ENCODE data around the gene DCXR.

Gene DCXR

DNA sequence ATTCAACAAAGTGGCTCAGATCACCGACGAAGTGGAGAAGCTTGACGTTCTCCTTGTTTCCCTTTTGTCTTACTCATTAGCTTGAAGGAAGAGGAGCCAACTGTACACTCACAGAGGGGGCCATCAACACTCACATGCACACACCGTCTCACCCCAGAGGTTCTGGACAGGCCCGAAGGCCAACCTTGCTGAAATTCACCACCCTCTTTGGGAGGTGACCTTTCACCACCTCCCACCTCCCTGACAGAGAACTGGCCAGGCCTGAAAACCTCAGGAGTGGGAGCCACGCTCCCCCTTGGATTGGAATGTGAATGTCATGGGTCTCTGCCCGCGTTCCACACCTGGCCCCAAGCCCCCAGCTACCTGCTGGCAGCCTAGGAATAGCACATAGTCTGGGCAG lies 2.0 kb downstream of the DCXR start:
- no peak for TF ChIP-seq MAX (IDR thresholded peaks at IDR 0.05; ENCODE audit: low read depth, low read length)
- TF ChIP-seq POLR2A (IDR thresholded peaks at IDR 0.05; ENCODE audit: extremely low read depth, insufficient read length), result no peak
- TF ChIP-seq CTCF (IDR thresholded peaks at IDR 0.05; ENCODE audit: low read depth, low read length), result no peak
- no peak for TF ChIP-seq MYC (IDR thresholded peaks at IDR 0.05; ENCODE audit: low read depth, low read length)
- H3K4me3 ChIP-seq (ENCODE audit: low read depth, low read length), result no peak overlapping the region

GRCh38 chr17:82034371-82035011 lies 3.0 kb downstream of the DCXR start:
- no peak for DNase-seq (ENCODE audit: low read depth)
- TF ChIP-seq MYC (IDR thresholded peaks at IDR 0.05; ENCODE audit: low read depth, low read length) (no peak), POLR2A (IDR thresholded peaks at IDR 0.05; ENCODE audit: extremely low read depth, insufficient read length) (no peak)
- H3K4me3 ChIP-seq (ENCODE audit: low read depth, low read length), result no peak overlapping the region

More for the DNA sequence above, 2.0 kb downstream of the DCXR start:
- no peak for DNase-seq (ENCODE audit: low read depth)

DNA sequence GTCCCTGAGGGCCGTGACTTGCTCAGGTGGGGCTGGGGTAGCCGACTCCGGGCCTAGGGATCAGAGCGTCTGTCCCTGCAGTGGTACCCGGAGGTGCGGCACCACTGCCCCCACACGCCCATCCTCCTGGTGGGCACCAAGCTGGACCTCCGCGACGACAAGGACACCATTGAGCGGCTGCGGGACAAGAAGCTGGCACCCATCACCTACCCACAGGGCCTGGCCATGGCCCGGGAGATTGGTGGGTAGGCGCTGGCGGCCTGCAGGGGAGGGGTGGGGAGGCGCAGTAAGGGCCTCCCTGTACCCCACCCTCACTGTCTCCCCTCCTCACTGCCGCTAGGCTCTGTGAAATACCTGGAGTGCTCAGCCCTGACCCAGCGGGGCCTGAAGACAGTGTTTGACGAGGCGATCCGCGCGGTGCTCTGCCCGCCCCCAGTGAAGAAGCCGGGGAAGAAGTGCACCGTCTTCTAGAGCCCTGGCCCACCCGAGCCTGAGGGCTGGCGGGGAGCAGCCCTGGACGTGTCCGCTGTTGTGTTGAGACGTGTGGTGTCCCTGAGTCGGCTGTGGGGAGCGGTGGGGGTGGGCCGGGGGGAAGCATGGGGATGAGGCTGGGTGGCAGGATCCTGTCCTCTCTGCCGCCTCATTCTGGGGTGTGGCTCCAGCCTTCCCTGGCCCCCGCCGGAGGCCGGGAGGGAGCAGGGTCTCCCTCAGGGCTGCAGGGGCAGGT lies 4.0 kb downstream of the DCXR start:
- no peak overlapping the region for H3K4me3 ChIP-seq (ENCODE audit: low read depth, low read length)
- no peak for DNase-seq (ENCODE audit: low read depth)
- TF ChIP-seq POLR2A (IDR thresholded peaks at IDR 0.05; ENCODE audit: extremely low read depth, insufficient read length) (no peak), MAX (IDR thresholded peaks at IDR 0.05; ENCODE audit: low read depth, low read length) (no peak), CTCF (IDR thresholded peaks at IDR 0.05; ENCODE audit: low read depth, low read length) (no peak), MYC (IDR thresholded peaks at IDR 0.05; ENCODE audit: low read depth, low read length) (no peak)

DNA sequence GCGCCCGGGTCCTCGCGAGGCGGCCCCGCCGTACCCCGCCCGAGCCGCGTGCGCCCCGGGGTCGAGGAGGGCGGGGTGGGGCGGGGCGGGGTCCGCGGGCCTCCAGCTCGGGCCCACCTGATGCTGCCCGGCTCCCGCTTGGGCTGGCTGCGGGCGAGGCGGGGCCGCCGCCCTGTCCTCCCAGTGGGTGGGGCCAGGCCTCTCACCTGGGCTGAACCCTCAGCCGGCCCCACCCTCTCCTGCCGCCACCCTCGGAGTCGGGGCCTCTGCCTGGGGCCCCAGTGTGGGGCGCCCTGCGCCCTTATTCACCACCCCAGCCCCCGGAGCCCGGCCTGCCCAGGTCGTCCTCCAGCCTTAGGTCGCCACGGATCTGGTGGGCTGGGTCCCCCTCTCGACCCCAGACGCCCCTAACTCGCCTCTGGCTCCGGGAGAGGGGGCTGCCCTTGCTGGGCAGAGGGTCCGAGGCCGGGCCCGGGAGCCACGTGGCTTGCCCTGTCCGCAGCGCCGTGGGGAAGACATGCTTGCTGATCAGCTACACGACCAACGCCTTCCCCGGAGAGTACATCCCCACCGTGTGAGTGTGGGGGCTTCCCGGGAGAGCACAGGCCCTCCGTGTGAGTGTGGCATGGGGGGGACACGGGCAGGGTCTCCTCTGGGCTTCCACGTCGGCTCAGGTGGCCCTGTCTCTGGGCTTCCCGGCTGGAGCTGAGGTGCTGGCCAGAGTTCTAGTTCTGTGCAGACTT lies 5.4 kb downstream of the DCXR start:
- peak; percentile 68 for DNase-seq (ENCODE audit: low read depth)
- H3K4me3 ChIP-seq (ENCODE audit: low read depth, low read length), result peak overlapping the region; percentile 49
- TF ChIP-seq POLR2A (IDR thresholded peaks at IDR 0.05; ENCODE audit: extremely low read depth, insufficient read length) (no peak), MAX (IDR thresholded peaks at IDR 0.05; ENCODE audit: low read depth, low read length) (peak; percentile 84), CTCF (IDR thresholded peaks at IDR 0.05; ENCODE audit: low read depth, low read length) (no peak), MYC (IDR thresholded peaks at IDR 0.05; ENCODE audit: low read depth, low read length) (peak; percentile 54; the same call in 1 of the 2 replicates)

DNA sequence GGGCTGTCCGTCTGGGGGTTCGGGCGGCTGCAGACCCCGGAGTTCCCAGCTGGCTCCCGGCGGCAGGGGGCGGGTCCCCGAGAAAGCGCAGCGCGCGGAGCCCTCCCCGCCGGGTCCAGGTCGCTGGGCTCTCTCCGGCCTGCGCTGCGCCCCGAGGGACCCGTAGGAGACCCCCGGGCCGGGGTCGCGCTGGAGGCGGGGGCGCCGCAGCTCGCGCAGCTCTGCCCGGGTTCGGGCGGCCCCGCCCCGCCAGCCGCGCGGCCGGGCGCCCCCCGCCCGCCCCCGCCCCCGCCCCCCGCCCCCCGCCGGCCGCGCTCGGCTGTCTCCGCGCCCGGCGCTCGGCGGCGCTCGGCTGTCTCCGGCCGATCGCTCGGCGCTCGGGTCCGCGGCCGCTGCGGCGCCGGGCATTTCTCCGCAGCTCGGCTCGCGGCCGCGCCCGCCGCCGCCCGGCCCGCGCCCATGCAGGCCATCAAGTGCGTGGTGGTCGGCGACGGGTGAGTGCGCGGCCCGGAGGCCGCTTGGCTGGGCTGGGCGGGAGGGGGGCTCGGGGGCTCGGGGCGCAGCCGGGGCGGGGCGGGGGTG lies 6.1 kb downstream of the DCXR start, which contains the start of gene RAC3:
Gene RAC3, plus strand, starts transcription at position 376 of the 582 bp plus-strand sequence. Its CDS starts 84 bp downstream, at position 460.
- peak within 1 kb of the TSS; percentile 49 for H3K4me3 ChIP-seq (ENCODE audit: low read depth, low read length)
- TF ChIP-seq CTCF (IDR thresholded peaks at IDR 0.05; ENCODE audit: low read depth, low read length) (no peak), MAX (IDR thresholded peaks at IDR 0.05; ENCODE audit: low read depth, low read length) (no peak), MYC (IDR thresholded peaks at IDR 0.05; ENCODE audit: low read depth, low read length) (no peak), POLR2A (IDR thresholded peaks at IDR 0.05; ENCODE audit: extremely low read depth, insufficient read length) (peak; percentile 38)
- peak; percentile 65 for DNase-seq (ENCODE audit: low read depth)
